Neural crest cell (in vitro differentiated cells): ENCODE measurements around the gene OR52D1. TPM values are rescaled to one million over a fixed set of nuclear protein-coding genes. Genes with fewer than 3 reads are reported as not detected.

Source experiments
- DNase-seq: peaks from one replicate; pipeline ENCODE4 v3.0.0; 2021; ENCODE audit warnings: low read depth, mixed read lengths, low spot score
- H3K27ac Mint-ChIP-seq: one replicate; pipeline ENCODE4 v1.8.0; 2021; ENCODE audit warnings: mild to moderate bottlenecking, mixed read lengths; ENCODE audit not compliant: unreplicated experiment
- H3K27me3 Mint-ChIP-seq: 2 replicates; pipeline ENCODE4 v1.8.0; 2021; ENCODE audit warnings: low read depth, mild to moderate bottlenecking, mixed read lengths
- H3K36me3 Mint-ChIP-seq: 2 replicates; pipeline ENCODE4 v1.8.0; 2021; ENCODE audit warnings: low read depth, mild to moderate bottlenecking, mixed read lengths
- H3K4me1 Mint-ChIP-seq: 2 replicates; pipeline ENCODE4 v1.8.0; 2021; ENCODE audit warnings: mixed read lengths
- H3K4me3 Mint-ChIP-seq: one replicate; pipeline ENCODE4 v1.8.0; 2021; ENCODE audit warnings: mild to moderate bottlenecking, mixed read lengths
- H3K9me3 Mint-ChIP-seq: 2 replicates; pipeline ENCODE4 v1.8.0; 2021; ENCODE audit warnings: mixed read lengths
- total RNA-seq: library from RNA; stranded (reverse); gene quantifications from 2 replicates; pipeline ENCODE4 v1.2.1, GENCODE V29; 2021
- TF ChIP-seq, protein P1 (sequence below): fragments of 200-600 bp; sonication (generic); conservative IDR thresholded peaks from 2 replicates; pipeline ENCODE4 v1.5.0; 2021; ENCODE audit warnings: antibody characterized with exemption, mild to moderate bottlenecking

The OR52D1 gene
- total RNA-seq, 1 donor from 2014 or later = not detected

DNA sequence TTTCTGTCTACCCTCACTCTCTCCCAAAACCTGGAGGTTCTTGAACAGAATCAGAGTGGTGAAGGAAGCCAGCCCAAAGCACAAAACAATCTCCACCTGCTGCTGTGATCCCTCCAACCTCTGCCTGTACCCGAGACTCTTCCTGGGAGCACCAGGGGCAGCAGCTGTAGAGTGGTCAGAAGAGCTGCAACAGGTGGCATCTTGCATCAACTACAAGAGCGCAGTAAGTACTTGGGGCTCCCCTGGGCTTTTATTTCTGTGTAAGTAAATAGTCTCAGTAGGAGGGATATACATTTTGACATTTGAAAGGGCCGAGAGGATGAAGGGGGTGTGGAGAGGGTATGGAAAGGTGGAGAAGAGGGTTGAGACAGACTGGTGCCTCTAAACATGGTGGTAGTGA, 36.3 kb downstream of the OR52D1 start:
- no peak for DNase-seq
- H3K9me3 Mint-ChIP-seq = no peaks in the 10 kb centered on the region
- H3K36me3 Mint-ChIP-seq = no peaks in the 10 kb centered on the region
- no peak overlapping the region for H3K27ac Mint-ChIP-seq
- no peak overlapping the region for H3K4me3 Mint-ChIP-seq
- no peaks in the 10 kb centered on the region for H3K4me1 Mint-ChIP-seq
- TF ChIP-seq, protein P1, sequence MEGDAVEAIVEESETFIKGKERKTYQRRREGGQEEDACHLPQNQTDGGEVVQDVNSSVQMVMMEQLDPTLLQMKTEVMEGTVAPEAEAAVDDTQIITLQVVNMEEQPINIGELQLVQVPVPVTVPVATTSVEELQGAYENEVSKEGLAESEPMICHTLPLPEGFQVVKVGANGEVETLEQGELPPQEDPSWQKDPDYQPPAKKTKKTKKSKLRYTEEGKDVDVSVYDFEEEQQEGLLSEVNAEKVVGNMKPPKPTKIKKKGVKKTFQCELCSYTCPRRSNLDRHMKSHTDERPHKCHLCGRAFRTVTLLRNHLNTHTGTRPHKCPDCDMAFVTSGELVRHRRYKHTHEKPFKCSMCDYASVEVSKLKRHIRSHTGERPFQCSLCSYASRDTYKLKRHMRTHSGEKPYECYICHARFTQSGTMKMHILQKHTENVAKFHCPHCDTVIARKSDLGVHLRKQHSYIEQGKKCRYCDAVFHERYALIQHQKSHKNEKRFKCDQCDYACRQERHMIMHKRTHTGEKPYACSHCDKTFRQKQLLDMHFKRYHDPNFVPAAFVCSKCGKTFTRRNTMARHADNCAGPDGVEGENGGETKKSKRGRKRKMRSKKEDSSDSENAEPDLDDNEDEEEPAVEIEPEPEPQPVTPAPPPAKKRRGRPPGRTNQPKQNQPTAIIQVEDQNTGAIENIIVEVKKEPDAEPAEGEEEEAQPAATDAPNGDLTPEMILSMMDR = no peak
- no peaks in the 10 kb centered on the region for H3K27me3 Mint-ChIP-seq

DNA sequence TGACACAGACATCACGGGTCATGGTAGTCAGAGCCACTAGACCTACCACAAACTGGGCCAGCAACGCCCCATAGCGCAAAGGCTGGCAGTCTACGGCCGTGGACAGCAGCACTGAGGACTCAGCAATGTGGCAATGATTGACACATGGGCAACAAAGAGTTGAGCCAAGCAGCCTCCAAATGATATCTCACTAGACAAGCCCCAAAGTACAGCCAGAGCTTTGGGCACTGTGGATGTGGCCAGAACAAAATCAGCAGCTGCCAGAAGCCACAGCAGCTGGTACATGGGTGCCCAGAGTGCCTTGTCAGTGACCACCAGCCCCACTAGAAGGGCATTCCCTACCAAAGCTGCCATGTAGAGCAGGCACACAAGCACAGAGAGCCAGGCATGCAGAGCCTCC, 39.2 kb downstream of the OR52D1 start:
- H3K27ac Mint-ChIP-seq = no peak overlapping the region
- TF ChIP-seq, protein P1 = no peak
- no peaks in the 10 kb centered on the region for H3K9me3 Mint-ChIP-seq
- no peak for DNase-seq
- no peaks in the 10 kb centered on the region for H3K4me1 Mint-ChIP-seq
- no peaks in the 10 kb centered on the region for H3K36me3 Mint-ChIP-seq
- no peaks in the 10 kb centered on the region for H3K27me3 Mint-ChIP-seq
- no peak overlapping the region for H3K4me3 Mint-ChIP-seq

DNA sequence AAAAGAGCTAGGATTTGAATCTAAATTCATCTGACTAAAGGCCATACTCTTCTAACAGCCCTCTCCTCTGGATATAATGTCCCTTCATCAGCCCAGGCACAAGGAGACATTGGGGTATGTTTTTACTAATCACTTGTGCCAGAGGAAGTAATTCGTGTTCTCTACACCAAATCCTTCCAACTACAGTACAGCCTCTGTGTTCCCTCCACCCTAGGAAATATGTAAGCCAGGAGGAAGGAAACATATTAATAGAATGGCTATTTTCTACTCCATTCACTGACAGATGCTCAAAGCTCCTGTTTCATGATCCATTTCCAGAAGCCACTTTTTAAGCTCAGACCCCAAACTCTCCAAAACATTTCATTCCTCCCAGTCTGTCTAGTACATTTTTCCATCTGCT, 40.0 kb downstream of the OR52D1 start:
- no peak overlapping the region for H3K27ac Mint-ChIP-seq
- no peaks in the 10 kb centered on the region for H3K36me3 Mint-ChIP-seq
- TF ChIP-seq, protein P1 = no peak
- H3K27me3 Mint-ChIP-seq = no peaks in the 10 kb centered on the region
- DNase-seq = no peak
- H3K4me3 Mint-ChIP-seq = no peak overlapping the region
- no peaks in the 10 kb centered on the region for H3K4me1 Mint-ChIP-seq
- no peaks in the 10 kb centered on the region for H3K9me3 Mint-ChIP-seq

DNA sequence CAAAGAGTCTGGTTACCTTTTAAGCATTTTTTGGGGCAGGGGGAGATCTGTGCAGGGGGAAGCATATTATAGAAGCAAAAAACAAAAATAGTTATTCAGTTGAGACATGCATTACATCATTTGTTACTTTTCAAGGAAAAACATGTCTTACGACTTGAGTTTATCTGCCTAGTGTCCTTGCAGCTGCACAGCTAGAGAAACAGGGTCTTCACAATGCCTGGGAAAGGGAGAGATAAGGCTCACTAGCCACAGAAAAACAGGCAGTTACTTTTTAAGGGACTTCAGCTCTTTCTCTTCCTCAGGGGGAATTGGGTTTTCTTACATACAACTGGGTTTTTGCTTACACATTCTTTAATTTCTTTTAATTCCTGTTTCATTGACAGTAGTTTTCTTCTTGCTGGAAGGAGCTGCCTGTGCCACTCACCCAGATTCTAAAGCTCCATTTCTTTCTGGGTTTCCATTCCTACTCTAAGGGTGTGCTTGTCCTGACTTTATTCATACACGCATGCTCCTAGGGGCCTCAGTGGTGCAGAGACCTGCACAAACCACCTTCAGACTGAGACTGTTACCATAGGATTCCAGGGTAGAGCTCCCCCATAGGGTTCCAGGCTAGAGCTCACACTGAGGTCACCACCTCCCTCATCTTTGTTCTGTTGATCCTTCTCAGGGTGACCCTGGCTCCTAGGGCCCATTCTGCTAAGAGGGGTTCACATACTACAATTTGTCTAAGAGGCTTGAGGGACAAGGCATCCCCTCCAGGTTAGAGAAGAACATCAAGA, 42.8 kb downstream of the OR52D1 start:
- no peak for DNase-seq
- Mint-ChIP-seq H3K4me1 (no peaks in the 10 kb centered on the region), H3K27me3 (peaks cover 4% of the 10 kb centered on the region), H3K9me3 (no peaks in the 10 kb centered on the region), H3K36me3 (no peaks in the 10 kb centered on the region), H3K4me3 (no peak overlapping the region), H3K27ac (no peak overlapping the region)
- TF ChIP-seq, protein P1 = no peak

DNA sequence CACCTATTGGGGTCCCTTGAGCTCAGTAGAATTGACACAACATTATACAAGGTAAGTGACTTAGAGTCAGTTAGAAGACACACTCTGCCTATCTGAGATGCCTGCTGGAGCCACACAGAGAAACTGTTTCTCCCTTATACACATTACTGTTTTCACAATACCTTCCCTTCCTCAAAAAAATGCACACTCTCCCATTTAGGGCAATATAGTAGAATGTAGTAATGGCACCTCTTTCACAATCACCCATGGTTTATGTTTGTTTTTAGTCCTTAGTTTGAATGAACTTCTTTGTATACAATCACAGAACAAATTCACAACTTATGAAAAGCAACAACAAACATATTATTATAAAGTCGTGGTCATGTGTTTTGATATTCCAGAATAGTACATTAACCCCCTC, 45.6 kb downstream of the OR52D1 start:
- Mint-ChIP-seq H3K36me3 (no peaks in the 10 kb centered on the region), H3K9me3 (peaks cover 3% of the 10 kb centered on the region), H3K4me1 (no peaks in the 10 kb centered on the region), H3K4me3 (no peak overlapping the region), H3K27ac (no peak overlapping the region), H3K27me3 (peaks cover 4% of the 10 kb centered on the region)
- DNase-seq = no peak
- TF ChIP-seq, protein P1 = no peak
